ENCODE data around the gene ACVR1. TPM values are rescaled to one million over a fixed set of nuclear protein-coding genes. Genes with fewer than 3 reads are reported as not detected.

The ACVR1 gene
- total and polyA plus RNA-seq, 8 donors = 27.3 to 37.7 (median 31.8) TPM

GRCh38 chr2:157699009-157699408 is 177.1 kb downstream of the ACVR1 start:
- Histone ChIP-seq H3K4me1 (no peaks in the 10 kb centered on the region), H3K27ac (no peak overlapping the region), H3K27me3 (no peaks in the 10 kb centered on the region), H3K4me3 (no peak overlapping the region), H3K36me3 (no peaks in the 10 kb centered on the region), H3K9me3 (peaks cover 0 to 37% of the 10 kb centered on the region in 2 donors)
- no peak for ATAC-seq
- intact Hi-C loops (cut with DNase I) = no loop called here
- TF ChIP-seq CTCF (IDR thresholded peaks at IDR 0.05) = no peak
- no peak for DNase-seq

GRCh38 chr2:157698430-157698829 is 177.7 kb downstream of the ACVR1 start:
- DNase-seq = no peak
- TF ChIP-seq CTCF (IDR thresholded peaks at IDR 0.05) = no peak
- ATAC-seq = no peak
- no peaks in the 10 kb centered on the region for H3K4me1 ChIP-seq
- intact Hi-C loops (cut with DNase I) = no loop called here
- H3K36me3 ChIP-seq = no peaks in the 10 kb centered on the region
- no peak overlapping the region for H3K27ac ChIP-seq
- no peak overlapping the region for H3K4me3 ChIP-seq
- peaks cover 0 to 35% of the 10 kb centered on the region in 2 donors for H3K9me3 ChIP-seq
- no peaks in the 10 kb centered on the region for H3K27me3 ChIP-seq

- intact Hi-C loops (cut with DNase I) = no loop called here
- no peaks in the 10 kb centered on the region for H3K4me1 ChIP-seq
- no peaks in the 10 kb centered on the region for H3K36me3 ChIP-seq
- no peak for TF ChIP-seq CTCF (IDR thresholded peaks at IDR 0.05)
- no peaks in the 10 kb centered on the region for H3K27me3 ChIP-seq
- H3K4me3 ChIP-seq = no peak overlapping the region
- H3K27ac ChIP-seq = no peak overlapping the region
- no peak for ATAC-seq
- peaks cover 0 to 15% of the 10 kb centered on the region in 2 donors for H3K9me3 ChIP-seq
- DNase-seq = no peak
These were observed 180.1 kb downstream of the ACVR1 start for GRCh38 chr2:157696036-157696435.

GRCh38 chr2:157692768-157693167 is 183.4 kb downstream of the ACVR1 start:
- TF ChIP-seq CTCF (IDR thresholded peaks at IDR 0.05) = no peak
- Histone ChIP-seq H3K4me1 (no peaks in the 10 kb centered on the region), H3K9me3 (peaks cover 0 to 4% of the 10 kb centered on the region in 2 donors), H3K27ac (no peak overlapping the region), H3K27me3 (no peaks in the 10 kb centered on the region), H3K4me3 (no peak overlapping the region), H3K36me3 (no peaks in the 10 kb centered on the region)
- no peak for DNase-seq
- no peak for ATAC-seq
- intact Hi-C loops (cut with DNase I) = no loop called here

- Histone ChIP-seq H3K9me3 (peaks cover 0 to 4% of the 10 kb centered on the region in 2 donors), H3K4me1 (no peaks in the 10 kb centered on the region), H3K36me3 (no peaks in the 10 kb centered on the region), H3K27me3 (no peaks in the 10 kb centered on the region), H3K27ac (no peak overlapping the region), H3K4me3 (no peak overlapping the region)
- no peak for TF ChIP-seq CTCF (IDR thresholded peaks at IDR 0.05)
- no peak for DNase-seq
- intact Hi-C loops (cut with DNase I) = no loop called here
- no peak for ATAC-seq
These were observed 184.4 kb downstream of the ACVR1 start for GRCh38 chr2:157691695-157692094.
